SKM-1 (cell line): ENCODE data around the gene DNAJB2.
"Not testable (repeated sequence)": the region's sequence is repeated elsewhere in the genome, so short reads cannot be mapped to it uniquely, and the experiment has no call there.

Experiments
- DNase-seq: peaks from one replicate; lab custom pipeline; 2025; ENCODE audit not compliant: unreplicated experiment; lab: John Stamatoyannopoulos, UW

Gene DNAJB2

GRCh38 chr2:219284501-219285372 lies 5.6 kb downstream of the DNAJB2 start:
- no peak for DNase-seq

- DNase-seq, result no peak
Measured at GRCh38 chr2:219285373-219285735, 6.2 kb downstream of the DNAJB2 start.

GRCh38 chr2:219285894-219286425 lies 6.8 kb downstream of the DNAJB2 start:
- no peak for DNase-seq

- no peak for DNase-seq
Measured at GRCh38 chr2:219286436-219287115, 7.4 kb downstream of the DNAJB2 start.

GRCh38 chr2:219287116-219287440 lies 7.9 kb downstream of the DNAJB2 start:
- DNase-seq, result not testable (repeated sequence)

GRCh38 chr2:219287580-219288265 lies 8.6 kb downstream of the DNAJB2 start:
- DNase-seq, result no peak

GRCh38 chr2:219289195-219289536 lies 10.0 kb downstream of the DNAJB2 start:
- DNase-seq, result no peak

- no peak for DNase-seq
Measured at GRCh38 chr2:219289537-219290361, 10.6 kb downstream of the DNAJB2 start.

- no peak for DNase-seq
Measured at GRCh38 chr2:219290381-219291171, 11.4 kb downstream of the DNAJB2 start.

GRCh38 chr2:219291394-219291793 lies 12.2 kb downstream of the DNAJB2 start:
- no peak for DNase-seq

- no peak for DNase-seq
Measured at GRCh38 chr2:219291910-219292490, 12.8 kb downstream of the DNAJB2 start.

- DNase-seq, result no peak
Measured at GRCh38 chr2:219292616-219293015, 13.4 kb downstream of the DNAJB2 start.

- no peak for DNase-seq
Measured at GRCh38 chr2:219293736-219294231, 14.6 kb downstream of the DNAJB2 start.

- peak; percentile 74 for DNase-seq
Measured at GRCh38 chr2:219294356-219295351, 15.5 kb downstream of the DNAJB2 start.

- no peak for DNase-seq
Measured at GRCh38 chr2:219296142-219296541, 17.0 kb downstream of the DNAJB2 start.

GRCh38 chr2:219296631-219297391 lies 17.6 kb downstream of the DNAJB2 start:
- DNase-seq, result no peak

GRCh38 chr2:219297766-219298456 lies 18.7 kb downstream of the DNAJB2 start:
- no peak for DNase-seq
